D721Med (cell line): Measurements from ENCODE around the gene TOX2.

Experiments used
- DNase-seq: peaks from one replicate; pipeline ENCODE4 v3.0.0; 2011; ENCODE audit warnings: low spot score; ENCODE audit not compliant: insufficient read length
- FAIRE-seq: peaks from 2 replicates; lab custom pipeline; 2011; peaks lifted over from hg19 to GRCh38; lab: Jason Lieb, UNC
- TF ChIP-seq, protein P1 (sequence below): IDR thresholded peaks from 2 replicates; pipeline ENCODE4 v1.5.1; 2012; ENCODE audit warnings: mild to moderate bottlenecking, control low read depth; ENCODE audit not compliant: insufficient read depth; ENCODE audit errors: missing control alignments

Gene TOX2

DNA sequence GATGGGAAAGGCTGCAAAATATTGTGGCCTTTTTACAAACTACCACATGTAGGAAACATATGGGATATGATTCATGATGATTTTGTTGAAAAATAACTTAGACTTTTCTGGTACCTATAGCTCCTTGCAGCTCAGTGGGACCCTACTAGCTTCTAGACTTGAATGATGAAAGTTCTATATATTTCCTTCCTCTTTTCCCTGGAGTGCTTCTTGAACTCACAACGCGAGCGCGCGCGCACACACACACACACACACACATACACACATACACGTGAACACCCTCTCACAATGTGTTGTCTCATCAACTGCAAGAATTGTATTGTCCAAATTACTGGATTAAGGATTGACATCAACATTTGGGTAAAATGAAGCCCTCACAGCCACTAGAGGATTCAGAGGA, 61.9 kb downstream of the TOX2 start:
- DNase-seq (no peak), FAIRE-seq (no peak)
- TF ChIP-seq, protein P1, sequence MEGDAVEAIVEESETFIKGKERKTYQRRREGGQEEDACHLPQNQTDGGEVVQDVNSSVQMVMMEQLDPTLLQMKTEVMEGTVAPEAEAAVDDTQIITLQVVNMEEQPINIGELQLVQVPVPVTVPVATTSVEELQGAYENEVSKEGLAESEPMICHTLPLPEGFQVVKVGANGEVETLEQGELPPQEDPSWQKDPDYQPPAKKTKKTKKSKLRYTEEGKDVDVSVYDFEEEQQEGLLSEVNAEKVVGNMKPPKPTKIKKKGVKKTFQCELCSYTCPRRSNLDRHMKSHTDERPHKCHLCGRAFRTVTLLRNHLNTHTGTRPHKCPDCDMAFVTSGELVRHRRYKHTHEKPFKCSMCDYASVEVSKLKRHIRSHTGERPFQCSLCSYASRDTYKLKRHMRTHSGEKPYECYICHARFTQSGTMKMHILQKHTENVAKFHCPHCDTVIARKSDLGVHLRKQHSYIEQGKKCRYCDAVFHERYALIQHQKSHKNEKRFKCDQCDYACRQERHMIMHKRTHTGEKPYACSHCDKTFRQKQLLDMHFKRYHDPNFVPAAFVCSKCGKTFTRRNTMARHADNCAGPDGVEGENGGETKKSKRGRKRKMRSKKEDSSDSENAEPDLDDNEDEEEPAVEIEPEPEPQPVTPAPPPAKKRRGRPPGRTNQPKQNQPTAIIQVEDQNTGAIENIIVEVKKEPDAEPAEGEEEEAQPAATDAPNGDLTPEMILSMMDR: no peak

DNA sequence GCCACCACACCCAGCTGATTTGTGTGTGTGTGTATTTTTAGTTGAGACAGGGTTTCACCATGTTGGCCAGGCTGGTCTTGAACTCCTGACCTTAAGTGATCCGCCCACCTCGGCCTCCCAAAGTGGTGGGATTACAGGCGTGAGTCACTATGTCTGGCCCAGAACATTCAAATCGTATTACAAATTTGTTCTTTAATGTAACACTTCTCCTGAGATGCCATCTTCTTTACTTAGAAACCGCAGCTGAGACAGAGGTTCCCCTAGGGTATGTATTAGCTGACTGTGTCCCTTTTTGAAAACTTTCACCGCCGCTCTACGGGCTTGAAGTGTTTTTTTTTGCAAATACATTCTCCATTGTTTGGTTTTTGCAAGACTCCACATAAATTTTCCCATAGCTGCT, 62.6 kb downstream of the TOX2 start:
- TF ChIP-seq, protein P1: no peak
- FAIRE-seq: no peak
- no peak for DNase-seq

- TF ChIP-seq, protein P1: no peak
- no peak for FAIRE-seq
- no peak for DNase-seq
These were observed 63.3 kb downstream of the TOX2 start for GRCh38 chr20:43977962-43978361.

DNA sequence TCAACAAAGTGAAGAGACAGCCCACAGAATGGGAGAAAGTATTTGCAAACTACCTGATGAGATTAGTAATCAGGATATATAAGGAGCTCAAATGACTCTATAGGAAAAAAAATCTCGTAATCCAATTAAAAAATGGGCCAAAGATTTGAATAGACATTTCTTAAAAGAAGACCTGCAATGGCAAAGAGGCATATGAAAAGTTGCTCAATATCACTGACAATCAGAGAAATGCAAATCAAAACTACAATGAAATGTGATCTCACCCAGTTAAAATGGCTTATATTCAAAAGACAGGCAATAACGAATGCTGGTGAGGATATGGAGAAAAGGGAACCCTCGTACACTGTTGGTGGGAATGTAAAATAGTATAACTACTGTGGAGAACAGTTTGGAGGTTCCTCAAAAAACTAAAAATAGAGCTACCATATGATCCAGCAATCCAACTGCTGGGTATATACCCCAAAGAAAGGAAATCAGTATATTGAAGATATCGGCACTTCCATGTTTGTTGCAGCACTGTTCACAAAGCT, 65.0 kb downstream of the TOX2 start:
- TF ChIP-seq, protein P1: no peak
- FAIRE-seq: no peak
- DNase-seq: no peak

DNA sequence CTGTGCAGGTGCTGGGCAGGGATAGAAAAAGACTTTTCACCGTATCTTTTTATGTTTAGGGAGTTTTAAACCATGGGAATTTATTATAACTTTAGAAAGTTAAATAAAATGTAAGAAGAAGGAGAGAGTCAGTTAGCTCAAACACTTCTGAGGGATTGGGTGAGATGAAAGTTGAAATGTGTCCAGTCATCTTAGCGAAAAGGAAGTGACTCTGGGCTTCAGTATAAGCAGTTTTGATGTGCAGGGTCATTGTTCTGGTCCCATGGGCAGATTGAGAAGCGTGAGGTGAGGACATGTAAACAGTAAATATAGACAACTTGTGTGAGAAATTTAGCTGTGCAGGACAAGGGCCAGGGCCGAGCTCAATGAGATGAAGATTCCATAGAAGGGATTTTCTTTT, 66.9 kb downstream of the TOX2 start:
- no peak for FAIRE-seq
- no peak for DNase-seq
- TF ChIP-seq, protein P1: no peak

- DNase-seq (no peak), FAIRE-seq (no peak)
- TF ChIP-seq, protein P1: no peak
These were observed 67.4 kb downstream of the TOX2 start for GRCh38 chr20:43982016-43982415.

DNA sequence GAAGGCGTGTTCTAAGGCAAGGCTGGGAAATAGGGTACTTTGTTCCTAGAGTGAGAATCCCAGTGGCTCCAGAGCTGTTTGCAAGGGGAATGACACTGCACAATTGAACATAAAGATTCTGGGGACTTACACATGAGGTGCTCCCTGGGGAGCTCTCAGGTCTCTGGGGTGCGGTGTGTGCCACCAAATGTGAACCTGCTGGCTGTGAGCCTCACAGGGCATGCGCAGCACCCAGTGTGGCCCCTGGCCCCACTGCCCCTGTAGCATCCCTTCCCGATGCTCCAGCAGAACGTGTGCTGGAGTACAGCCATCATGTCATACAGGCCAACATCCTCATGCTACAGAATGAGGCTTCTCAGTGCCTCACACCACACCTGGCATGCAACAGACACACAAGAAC, 68.2 kb downstream of the TOX2 start:
- FAIRE-seq: no peak
- TF ChIP-seq, protein P1: no peak
- DNase-seq: no peak
